Effector memory CD4-positive, alpha-beta T cell (primary cell): ENCODE measurements around the gene SHC1.

ENCODE experiments used
- DNase-seq, 3 donors: peaks; one replicate each; pipeline ENCODE4 v3.0.0-alpha.2; 2020
- H3K27ac ChIP-seq: 2 replicates; pipeline ENCODE4 v1.7.0; 2013; ENCODE audit warnings: mild to moderate bottlenecking, low read length, moderate library complexity; ENCODE audit not compliant: insufficient read depth, poor library complexity, severe bottlenecking
- H3K27me3 ChIP-seq: replicated peaks from 2 replicates; pipeline ENCODE4 v1.7.0; 2013; ENCODE audit warnings: mild to moderate bottlenecking, low read length; ENCODE audit not compliant: insufficient read depth, control insufficient read depth, poor library complexity, severe bottlenecking
- H3K36me3 ChIP-seq: 2 replicates; pipeline ENCODE4 v1.7.0; 2013; ENCODE audit warnings: mild to moderate bottlenecking, low read length, moderate library complexity; ENCODE audit not compliant: control insufficient read depth, insufficient read depth
- H3K4me1 ChIP-seq: 2 replicates; pipeline ENCODE4 v1.7.0; 2013; ENCODE audit warnings: low read length, mild to moderate bottlenecking; ENCODE audit not compliant: control insufficient read depth, insufficient read depth, poor library complexity, severe bottlenecking
- H3K4me3 ChIP-seq: 2 replicates; pipeline ENCODE4 v1.7.0; 2013; ENCODE audit warnings: low read length, low read depth, mild to moderate bottlenecking; ENCODE audit not compliant: insufficient read depth, poor library complexity, severe bottlenecking
- H3K9me3 ChIP-seq: 2 replicates; pipeline ENCODE4 v1.7.0; 2013; ENCODE audit warnings: mild to moderate bottlenecking, low read length, moderate library complexity; ENCODE audit not compliant: control insufficient read depth

SHC1 gene

GRCh38 chr1:155008015-155008941 is 37.7 kb upstream of the SHC1 start:
- H3K27ac ChIP-seq: peak overlapping the region; percentile 77
- H3K36me3 ChIP-seq: no peaks in the 10 kb centered on the region
- DNase-seq: no peak
- H3K4me3 ChIP-seq: peak overlapping the region; percentile 56
- H3K27me3 ChIP-seq: no peaks in the 10 kb centered on the region
- H3K4me1 ChIP-seq: peaks cover 89% of the 10 kb centered on the region
- no peaks in the 10 kb centered on the region for H3K9me3 ChIP-seq

- Histone ChIP-seq H3K27me3 (no peaks in the 10 kb centered on the region), H3K27ac (peak overlapping the region; percentile 77), H3K4me3 (no peak overlapping the region), H3K9me3 (no peaks in the 10 kb centered on the region), H3K36me3 (no peaks in the 10 kb centered on the region), H3K4me1 (peaks cover 79% of the 10 kb centered on the region)
- no peak for DNase-seq
Measured at GRCh38 chr1:155007251-155007828, 36.8 kb upstream of the SHC1 start.

GRCh38 chr1:155006601-155007101 is 36.1 kb upstream of the SHC1 start:
- no peak for DNase-seq
- Histone ChIP-seq H3K4me1 (peaks cover 75% of the 10 kb centered on the region), H3K36me3 (no peaks in the 10 kb centered on the region), H3K27ac (peak overlapping the region; percentile 77), H3K27me3 (no peaks in the 10 kb centered on the region), H3K4me3 (no peak overlapping the region), H3K9me3 (no peaks in the 10 kb centered on the region)

- peak overlapping the region; percentile 83 for H3K4me3 ChIP-seq
- H3K9me3 ChIP-seq: no peaks in the 10 kb centered on the region
- H3K27ac ChIP-seq: peak overlapping the region; percentile 77
- H3K36me3 ChIP-seq: no peaks in the 10 kb centered on the region
- H3K4me1 ChIP-seq: peaks cover 70% of the 10 kb centered on the region
- no peaks in the 10 kb centered on the region for H3K27me3 ChIP-seq
- peak in 1 of 3 donors; percentile 34 for DNase-seq
Measured at GRCh38 chr1:155005076-155006011, 34.8 kb upstream of the SHC1 start.

- H3K4me1 ChIP-seq: peaks cover 67% of the 10 kb centered on the region
- DNase-seq: no peak
- no peaks in the 10 kb centered on the region for H3K36me3 ChIP-seq
- peak overlapping the region; percentile 83 for H3K4me3 ChIP-seq
- H3K27me3 ChIP-seq: no peaks in the 10 kb centered on the region
- H3K27ac ChIP-seq: peak overlapping the region; percentile 77
- no peaks in the 10 kb centered on the region for H3K9me3 ChIP-seq
Measured at GRCh38 chr1:155004352-155005075, 34.0 kb upstream of the SHC1 start.

GRCh38 chr1:155003766-155004351 is 33.3 kb upstream of the SHC1 start:
- Histone ChIP-seq H3K4me3 (peak overlapping the region; percentile 83), H3K4me1 (peaks cover 70% of the 10 kb centered on the region), H3K27ac (peak overlapping the region; percentile 77), H3K9me3 (no peaks in the 10 kb centered on the region), H3K36me3 (no peaks in the 10 kb centered on the region), H3K27me3 (no peaks in the 10 kb centered on the region)
- DNase-seq: no peak

GRCh38 chr1:155003227-155003765 is 32.7 kb upstream of the SHC1 start:
- Histone ChIP-seq H3K36me3 (no peaks in the 10 kb centered on the region), H3K4me1 (peaks cover 68% of the 10 kb centered on the region), H3K4me3 (peak overlapping the region; percentile 83), H3K27me3 (no peaks in the 10 kb centered on the region), H3K27ac (peak overlapping the region; percentile 77), H3K9me3 (no peaks in the 10 kb centered on the region)
- DNase-seq: no peak

- peak within 1 kb of the TSS; percentile 98 for H3K27ac ChIP-seq
- H3K4me1 ChIP-seq: peaks cover 61% of the 10 kb centered on the region
- no peaks in the 10 kb centered on the region for H3K9me3 ChIP-seq
- peak within 1 kb of the TSS; percentile 87 for H3K4me3 ChIP-seq
- H3K36me3 ChIP-seq: no peaks in the 10 kb centered on the region
- DNase-seq: no peak
- no peaks in the 10 kb centered on the region for H3K27me3 ChIP-seq
Measured at GRCh38 chr1:155002464-155003226, 32.1 kb upstream of the SHC1 start, which contains the start of gene ZBTB7B. Gene ZBTB7B, plus strand, starts transcription at chr1:155002802. Its CDS starts 11,859 bp downstream, at chr1:155014661.
